MM.1S (cell line): ENCODE measurements around the gene EHBP1.

Source experiments
- DNase-seq: peaks from one replicate; pipeline ENCODE4 v3.0.0-alpha.2; 2015
- H2AFZ ChIP-seq: fragments of 300-600 bp; sonication (generic); 2 replicates; pipeline ENCODE4 v1.6.0; 2016; ENCODE audit warnings: antibody characterized with exemption, low read length
- H3F3A ChIP-seq: fragments of 300-600 bp; sonication (generic); 2 replicates; pipeline ENCODE4 v1.6.1; 2016; ENCODE audit warnings: mild to moderate bottlenecking, antibody characterized with exemption, low read length, moderate library complexity, mixed read lengths; ENCODE audit not compliant: insufficient read depth
- H3K27ac ChIP-seq: fragments of 300-600 bp; sonication (generic); 2 replicates; pipeline ENCODE4 v1.5.1; 2016; ENCODE audit warnings: mild to moderate bottlenecking, low read length
- H3K27me3 ChIP-seq: fragments of 300-600 bp; sonication (generic); replicated peaks from 2 replicates; pipeline ENCODE4 v1.6.0; 2016; ENCODE audit warnings: low read length; ENCODE audit not compliant: insufficient read depth
- H3K36me3 ChIP-seq: fragments of 300-600 bp; sonication (generic); replicated peaks from 2 replicates; pipeline ENCODE4 v1.6.1; 2016; ENCODE audit warnings: mild to moderate bottlenecking, low read length, mixed read lengths; ENCODE audit not compliant: insufficient read depth
- H3K4me1 ChIP-seq: fragments of 300-600 bp; sonication (generic); 2 replicates; pipeline ENCODE4 v1.6.1; 2016; ENCODE audit warnings: low read length, mixed read lengths
- H3K4me2 ChIP-seq: fragments of 300-600 bp; sonication (generic); 2 replicates; pipeline ENCODE4 v1.6.0; 2016; ENCODE audit warnings: low read depth, low read length
- H3K4me3 ChIP-seq: fragments of 300-600 bp; sonication (generic); 2 replicates; pipeline ENCODE4 v1.5.1; 2016; ENCODE audit warnings: low read length, mixed read lengths
- H3K79me2 ChIP-seq: fragments of 300-600 bp; sonication (generic); 2 replicates; pipeline ENCODE4 v1.6.1; 2016; ENCODE audit warnings: mixed run types, low read length, mixed read lengths
- H3K9ac ChIP-seq: fragments of 300-600 bp; sonication (generic); 2 replicates; pipeline ENCODE4 v1.6.1; 2016; ENCODE audit warnings: low read length, mixed read lengths
- H3K9me2 ChIP-seq: fragments of 300-600 bp; sonication (generic); replicated peaks from 2 replicates; pipeline ENCODE4 v1.6.1; 2016; ENCODE audit warnings: mild to moderate bottlenecking, low read length, mixed read lengths; ENCODE audit not compliant: insufficient read depth
- H3K9me3 ChIP-seq: fragments of 300-600 bp; sonication (generic); replicated peaks from 2 replicates; pipeline ENCODE4 v1.6.1; 2016; ENCODE audit warnings: mild to moderate bottlenecking, low read length, mixed read lengths; ENCODE audit not compliant: insufficient read depth
- H4K20me1 ChIP-seq: fragments of 300-600 bp; sonication (generic); 2 replicates; pipeline ENCODE4 v1.6.1; 2016; ENCODE audit warnings: mild to moderate bottlenecking, low read length, moderate library complexity, mixed read lengths; ENCODE audit not compliant: insufficient read depth
- EZH2 ChIP-seq: fragments of 300-600 bp; sonication (generic); optimal IDR thresholded peaks from 2 replicates; pipeline ENCODE3; 2017; ENCODE audit warnings: low read depth, mild to moderate bottlenecking, antibody characterized with exemption, low read length, mixed read lengths
- EZH2phosphoT487 ChIP-seq: fragments of 300-600 bp; sonication (generic); IDR thresholded peaks from 2 replicates; pipeline ENCODE4 v1.6.1; 2018; ENCODE audit warnings: antibody characterized with exemption, low read length
- TF ChIP-seq, protein P1 (sequence below): fragments of 300-600 bp; sonication (generic); IDR thresholded peaks from 2 replicates; pipeline ENCODE4 v1.5.1; 2016; ENCODE audit warnings: antibody characterized with exemption, low read length, mixed read lengths

Gene EHBP1

DNA sequence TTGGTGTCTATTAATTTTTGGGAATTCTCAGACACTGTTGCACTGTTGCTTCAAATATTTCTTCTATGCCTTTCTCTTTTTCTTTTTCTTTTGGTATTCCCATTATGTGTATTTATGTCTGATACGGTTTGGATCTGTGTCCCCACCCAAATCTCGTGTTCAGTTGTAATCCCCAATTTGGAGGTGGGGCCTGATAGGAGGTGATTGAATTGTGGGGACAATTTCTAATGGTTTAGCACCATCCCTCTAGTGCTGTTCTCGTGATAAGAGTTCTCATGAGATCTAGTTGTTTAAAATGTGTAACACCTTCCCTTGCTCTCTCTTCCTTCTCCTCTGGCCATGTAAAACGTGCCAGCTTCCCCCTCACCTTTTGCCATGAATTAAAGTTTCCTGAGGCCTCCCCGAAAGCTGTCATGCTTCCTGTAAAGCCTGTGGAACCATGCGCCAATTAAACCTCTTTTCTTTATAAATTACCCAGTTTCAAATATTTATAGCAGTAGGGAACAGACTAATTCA, 26.8 kb downstream of the EHBP1 start:
- Histone ChIP-seq H3K36me3 (no peaks in the 10 kb centered on the region), H3F3A (no peaks in the 10 kb centered on the region), H3K79me2 (peaks cover 18% of the 10 kb centered on the region; the same call in 1 of the 2 replicates), H3K9ac (no peak overlapping the region), H3K4me2 (no peak overlapping the region), H3K9me2 (no peaks in the 10 kb centered on the region), H3K9me3 (no peaks in the 10 kb centered on the region), H3K4me3 (no peak overlapping the region), H3K27ac (no peak overlapping the region), H3K27me3 (no peaks in the 10 kb centered on the region), H3K4me1 (no peaks in the 10 kb centered on the region), H4K20me1 (no peaks in the 10 kb centered on the region), H2AFZ (no peak overlapping the region)
- no peak for TF ChIP-seq EZH2phosphoT487
- TF ChIP-seq EZH2, result no peak
- TF ChIP-seq, protein P1, sequence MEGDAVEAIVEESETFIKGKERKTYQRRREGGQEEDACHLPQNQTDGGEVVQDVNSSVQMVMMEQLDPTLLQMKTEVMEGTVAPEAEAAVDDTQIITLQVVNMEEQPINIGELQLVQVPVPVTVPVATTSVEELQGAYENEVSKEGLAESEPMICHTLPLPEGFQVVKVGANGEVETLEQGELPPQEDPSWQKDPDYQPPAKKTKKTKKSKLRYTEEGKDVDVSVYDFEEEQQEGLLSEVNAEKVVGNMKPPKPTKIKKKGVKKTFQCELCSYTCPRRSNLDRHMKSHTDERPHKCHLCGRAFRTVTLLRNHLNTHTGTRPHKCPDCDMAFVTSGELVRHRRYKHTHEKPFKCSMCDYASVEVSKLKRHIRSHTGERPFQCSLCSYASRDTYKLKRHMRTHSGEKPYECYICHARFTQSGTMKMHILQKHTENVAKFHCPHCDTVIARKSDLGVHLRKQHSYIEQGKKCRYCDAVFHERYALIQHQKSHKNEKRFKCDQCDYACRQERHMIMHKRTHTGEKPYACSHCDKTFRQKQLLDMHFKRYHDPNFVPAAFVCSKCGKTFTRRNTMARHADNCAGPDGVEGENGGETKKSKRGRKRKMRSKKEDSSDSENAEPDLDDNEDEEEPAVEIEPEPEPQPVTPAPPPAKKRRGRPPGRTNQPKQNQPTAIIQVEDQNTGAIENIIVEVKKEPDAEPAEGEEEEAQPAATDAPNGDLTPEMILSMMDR, result no peak
- no peak for DNase-seq

DNA sequence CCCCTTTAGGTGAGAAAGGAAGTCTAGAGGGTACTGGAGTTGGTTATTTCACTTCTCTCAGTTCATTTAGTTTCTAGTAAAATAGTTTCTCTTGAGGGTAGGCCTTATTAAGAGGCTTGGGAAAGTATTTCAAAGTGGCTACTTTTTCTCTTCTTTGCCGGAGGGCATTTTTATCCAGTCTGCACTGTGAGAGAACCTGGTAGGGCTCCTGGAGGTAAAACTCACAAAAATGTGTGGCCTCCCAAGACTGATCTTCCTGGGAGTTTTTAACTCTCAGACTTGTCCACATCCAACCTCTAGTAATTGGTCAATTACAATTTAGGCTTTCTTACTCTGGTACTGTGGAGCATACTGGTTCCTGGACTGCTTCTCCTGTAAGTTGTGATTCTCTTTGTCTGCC, 28.0 kb downstream of the EHBP1 start:
- no peaks in the 10 kb centered on the region for H3F3A ChIP-seq
- H2AFZ ChIP-seq, result no peak overlapping the region
- no peaks in the 10 kb centered on the region for H3K9me3 ChIP-seq
- H3K27me3 ChIP-seq, result no peaks in the 10 kb centered on the region
- no peak for DNase-seq
- no peaks in the 10 kb centered on the region for H3K36me3 ChIP-seq
- H4K20me1 ChIP-seq, result no peaks in the 10 kb centered on the region
- H3K4me1 ChIP-seq, result no peaks in the 10 kb centered on the region
- H3K27ac ChIP-seq, result no peak overlapping the region
- peaks cover 18% of the 10 kb centered on the region; the same call in 1 of the 2 replicates for H3K79me2 ChIP-seq
- no peak overlapping the region for H3K4me3 ChIP-seq
- no peak for TF ChIP-seq EZH2phosphoT487
- TF ChIP-seq, protein P1, result no peak
- TF ChIP-seq EZH2, result no peak
- no peaks in the 10 kb centered on the region for H3K9me2 ChIP-seq
- H3K9ac ChIP-seq, result no peak overlapping the region
- H3K4me2 ChIP-seq, result no peak overlapping the region

DNA sequence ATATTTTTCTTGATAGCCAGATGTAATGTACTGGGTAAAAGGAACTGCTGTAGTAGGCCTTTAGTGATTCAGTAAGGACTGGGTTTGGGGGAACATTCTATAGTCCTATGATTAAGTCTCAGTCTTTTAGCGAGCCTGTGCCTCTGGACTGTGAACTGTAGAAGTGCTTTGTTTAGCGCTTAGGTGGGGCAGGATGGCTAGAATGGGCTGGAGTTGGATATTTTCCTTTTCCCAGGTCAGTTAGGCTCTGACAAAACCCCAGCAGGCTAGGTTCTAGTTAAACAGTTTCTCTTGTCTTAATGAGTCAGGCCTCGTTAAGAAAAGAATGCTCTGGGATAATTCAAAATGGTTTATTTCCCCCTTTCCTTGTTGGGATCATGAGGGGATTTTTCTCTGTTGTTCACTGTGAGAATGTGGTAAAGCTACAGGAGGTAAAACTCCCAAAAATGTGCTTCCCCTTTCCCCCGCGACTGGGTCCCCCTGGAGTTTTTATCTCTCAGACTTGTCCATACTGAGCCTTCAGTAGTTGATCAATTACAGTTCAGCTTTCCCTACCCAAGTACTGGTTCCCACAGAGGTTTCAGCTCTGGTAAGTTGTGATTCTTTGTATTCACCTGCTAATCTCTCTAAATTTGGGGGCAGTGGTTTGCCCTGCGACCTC, 31.5 kb downstream of the EHBP1 start:
- H3K9me3 ChIP-seq, result no peaks in the 10 kb centered on the region
- H3K4me1 ChIP-seq, result no peaks in the 10 kb centered on the region
- H3K4me2 ChIP-seq, result no peak overlapping the region
- H3K9ac ChIP-seq, result no peak overlapping the region
- no peaks in the 10 kb centered on the region for H3K36me3 ChIP-seq
- no peaks in the 10 kb centered on the region for H3K27me3 ChIP-seq
- TF ChIP-seq, protein P1, result no peak
- TF ChIP-seq EZH2phosphoT487 (no peak), EZH2 (no peak)
- no peak overlapping the region for H3K4me3 ChIP-seq
- no peak for DNase-seq
- H2AFZ ChIP-seq, result no peak overlapping the region
- no peaks in the 10 kb centered on the region for H3F3A ChIP-seq
- H3K79me2 ChIP-seq, result peaks cover 18% of the 10 kb centered on the region; the same call in 1 of the 2 replicates
- no peaks in the 10 kb centered on the region for H3K9me2 ChIP-seq
- H3K27ac ChIP-seq, result no peak overlapping the region
- no peaks in the 10 kb centered on the region for H4K20me1 ChIP-seq
